ENCODE data around the gene CUL3.

DNA sequence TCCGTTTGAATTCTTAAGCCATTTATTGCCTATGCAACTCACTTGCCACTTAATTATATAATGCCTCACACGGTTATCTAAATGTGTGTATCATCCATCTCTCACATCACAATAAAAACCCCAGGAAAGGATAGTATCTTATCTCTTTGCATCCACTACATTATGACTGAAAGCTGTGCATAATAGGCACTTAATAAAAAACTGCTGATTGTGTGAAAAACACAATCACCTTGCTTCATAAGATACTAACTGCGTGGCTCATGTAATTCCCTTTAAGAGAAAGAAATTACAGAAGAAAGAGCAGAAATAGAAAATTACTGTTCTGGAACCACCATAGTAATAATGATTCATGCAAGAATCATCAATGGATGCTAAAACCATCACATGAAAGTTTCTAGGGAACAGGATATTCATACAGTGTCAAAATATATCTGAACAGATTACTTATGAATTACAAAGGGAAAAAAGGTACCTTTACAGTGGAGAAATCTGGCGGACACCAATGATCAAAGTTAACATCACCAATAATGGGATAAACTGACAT is 29.3 kb downstream of the CUL3 start:
- TF ChIP-seq, protein P1, sequence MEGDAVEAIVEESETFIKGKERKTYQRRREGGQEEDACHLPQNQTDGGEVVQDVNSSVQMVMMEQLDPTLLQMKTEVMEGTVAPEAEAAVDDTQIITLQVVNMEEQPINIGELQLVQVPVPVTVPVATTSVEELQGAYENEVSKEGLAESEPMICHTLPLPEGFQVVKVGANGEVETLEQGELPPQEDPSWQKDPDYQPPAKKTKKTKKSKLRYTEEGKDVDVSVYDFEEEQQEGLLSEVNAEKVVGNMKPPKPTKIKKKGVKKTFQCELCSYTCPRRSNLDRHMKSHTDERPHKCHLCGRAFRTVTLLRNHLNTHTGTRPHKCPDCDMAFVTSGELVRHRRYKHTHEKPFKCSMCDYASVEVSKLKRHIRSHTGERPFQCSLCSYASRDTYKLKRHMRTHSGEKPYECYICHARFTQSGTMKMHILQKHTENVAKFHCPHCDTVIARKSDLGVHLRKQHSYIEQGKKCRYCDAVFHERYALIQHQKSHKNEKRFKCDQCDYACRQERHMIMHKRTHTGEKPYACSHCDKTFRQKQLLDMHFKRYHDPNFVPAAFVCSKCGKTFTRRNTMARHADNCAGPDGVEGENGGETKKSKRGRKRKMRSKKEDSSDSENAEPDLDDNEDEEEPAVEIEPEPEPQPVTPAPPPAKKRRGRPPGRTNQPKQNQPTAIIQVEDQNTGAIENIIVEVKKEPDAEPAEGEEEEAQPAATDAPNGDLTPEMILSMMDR (conservative IDR thresholded peaks at IDR 0.05; ENCODE audit: low read depth, low read length) = no peak
- no peak for TF ChIP-seq EZH2 (IDR thresholded peaks at IDR 0.05; ENCODE audit: borderline replicate concordance, low read depth, low read length, poor library complexity, severe bottlenecking)

Measured in A673 (cell line).